Left ventricle myocardium inferior (tissue), 1 donor: ENCODE results near the gene HAPLN2. TPM values are rescaled to one million over a fixed set of nuclear protein-coding genes. Genes with fewer than 3 reads are reported as not detected.

ENCODE experiments used
- DNase-seq: peaks from one replicate; pipeline ENCODE4 v3.0.0-alpha.2; 2020
- H3K27ac ChIP-seq: fragments of 200-600 bp; replicated peaks from 2 replicates; pipeline ENCODE4 v1.8.0; 2021
- H3K27me3 ChIP-seq: fragments of 200-600 bp; 2 replicates; pipeline ENCODE4 v1.8.0; 2021; ENCODE audit warnings: low read depth
- H3K36me3 ChIP-seq: fragments of 200-600 bp; 2 replicates; pipeline ENCODE4 v1.8.0; 2021
- H3K4me1 ChIP-seq: fragments of 200-600 bp; 2 replicates; pipeline ENCODE4 v1.8.0; 2021
- H3K4me3 ChIP-seq: fragments of 200-600 bp; 2 replicates; pipeline ENCODE4 v1.8.0; 2021; ENCODE audit warnings: mild to moderate bottlenecking, moderate library complexity
- H3K9me3 ChIP-seq: fragments of 200-600 bp; replicated peaks from 2 replicates; pipeline ENCODE4 v1.8.0; 2021
- CTCF ChIP-seq: fragments of 200-600 bp; IDR thresholded peaks from 2 replicates; pipeline ENCODE4 v1.8.0; 2021; ENCODE audit warnings: antibody characterized with exemption, mild to moderate bottlenecking, borderline replicate concordance
- intact Hi-C: fragments of 100-400 bp; cut with micrococcal nuclease; formaldehyde crosslinking; loops from one replicate; pipeline ENCODE4 v1.11.0; 2022
- long read RNA-seq: library from polyadenylated mRNA; unstranded; transcript quantifications from one replicate; pipeline ENCODE4 v2.0.0, GENCODE V29; 2021
- total RNA-seq: library from RNA; stranded (reverse); fragmentation: NEBNext Ultra II Directional; extraction: Animal tissue kit (Norgen Biotek cat#: 25700); gene quantifications from one replicate; pipeline ENCODE4 v1.2.1, GENCODE V29; 2021
- donor health status: DM: no; HTN: yes; CAD: no; lungs with severe emphysema.

The HAPLN2 gene
- total RNA-seq = 1.2 TPM
- long read RNA-seq = 0 reads

GRCh38 chr1:156618853-156619581 lies at the start of gene HAPLN2:
TSS of gene HAPLN2 (plus strand) at chr1:156619415. CDS start at chr1:156623491, 4,076 bp downstream.
- no peak within 1 kb of the TSS for H3K4me3 ChIP-seq
- DNase-seq = no peak
- peaks cover 19% of the 10 kb centered on the region for H3K27me3 ChIP-seq
- TF ChIP-seq CTCF = peak; percentile 44
- H3K9me3 ChIP-seq = no peaks in the 10 kb centered on the region
- H3K36me3 ChIP-seq = no peaks in the 10 kb centered on the region
- intact Hi-C loops = no loop called here
- H3K27ac ChIP-seq = peak within 1 kb of the TSS; percentile 27
- peaks cover 37% of the 10 kb centered on the region for H3K4me1 ChIP-seq

- H3K36me3 ChIP-seq = no peaks in the 10 kb centered on the region
- H3K4me1 ChIP-seq = peaks cover 14% of the 10 kb centered on the region
- H3K4me3 ChIP-seq = peak overlapping the region; percentile 62
- no peak overlapping the region for H3K27ac ChIP-seq
- intact Hi-C loops = no loop called here
- no peak for DNase-seq
- H3K9me3 ChIP-seq = no peaks in the 10 kb centered on the region
- H3K27me3 ChIP-seq = no peaks in the 10 kb centered on the region
- no peak for TF ChIP-seq CTCF
These were observed 47.9 kb upstream of the HAPLN2 start for GRCh38 chr1:156571261-156571852.

GRCh38 chr1:156571919-156572662 lies 47.1 kb upstream of the HAPLN2 start, which contains the start of gene IQGAP3:
TSS of gene IQGAP3 (minus strand) at chr1:156572565. CDS start at chr1:156572529, 36 bp downstream.
- peak within 1 kb of the TSS; percentile 62 for H3K4me3 ChIP-seq
- peak; percentile 78 for DNase-seq
- intact Hi-C loops = no loop called here
- no peak for TF ChIP-seq CTCF
- H3K27ac ChIP-seq = no peak within 1 kb of the TSS
- no peaks in the 10 kb centered on the region for H3K9me3 ChIP-seq
- H3K36me3 ChIP-seq = no peaks in the 10 kb centered on the region
- H3K27me3 ChIP-seq = no peaks in the 10 kb centered on the region
- peaks cover 14% of the 10 kb centered on the region for H3K4me1 ChIP-seq

GRCh38 chr1:156572663-156573018 lies 46.6 kb upstream of the HAPLN2 start:
- no peak for TF ChIP-seq CTCF
- Histone ChIP-seq H3K36me3 (no peaks in the 10 kb centered on the region), H3K9me3 (no peaks in the 10 kb centered on the region), H3K27ac (no peak overlapping the region), H3K4me3 (peak overlapping the region; percentile 62), H3K4me1 (peaks cover 14% of the 10 kb centered on the region), H3K27me3 (no peaks in the 10 kb centered on the region)
- no peak for DNase-seq
- intact Hi-C loops = no loop called here

- intact Hi-C loops = no loop called here
- Histone ChIP-seq H3K27me3 (no peaks in the 10 kb centered on the region), H3K9me3 (no peaks in the 10 kb centered on the region), H3K36me3 (no peaks in the 10 kb centered on the region), H3K27ac (no peak overlapping the region), H3K4me1 (peaks cover 14% of the 10 kb centered on the region), H3K4me3 (no peak overlapping the region)
- no peak for DNase-seq
- no peak for TF ChIP-seq CTCF
These were observed 45.1 kb upstream of the HAPLN2 start for GRCh38 chr1:156574039-156574633.
